ENCODE data around the gene SBF2. TPM values are rescaled to one million over a fixed set of nuclear protein-coding genes. Genes with fewer than 3 reads are reported as not detected.
"Not testable (repeated sequence)": the region's sequence is repeated elsewhere in the genome, so short reads cannot be mapped to it uniquely, and the experiment has no call there.

Gene SBF2
- total RNA-seq, 2 donors from 2014 or later = 22.8 to 23.9 TPM

DNA sequence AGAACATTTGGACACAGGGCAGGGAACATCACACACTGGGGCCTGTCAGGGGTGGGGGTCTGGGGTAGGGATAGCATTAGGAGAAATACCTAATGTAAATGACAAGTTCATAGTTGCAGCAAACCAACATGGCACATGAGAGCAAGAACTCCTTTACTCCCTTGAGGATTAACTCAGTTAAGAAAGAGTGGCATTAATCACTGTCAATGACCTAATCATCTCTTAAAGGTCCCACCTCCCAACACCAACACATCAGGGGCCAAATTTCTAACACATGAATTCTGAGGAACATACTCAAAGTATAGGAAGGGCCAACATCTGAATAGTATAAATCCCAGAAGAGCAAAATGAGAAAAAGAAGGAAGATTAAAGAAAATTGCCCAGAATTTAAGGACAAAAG lies 357.3 kb downstream of the SBF2 start:
- Histone ChIP-seq H3K36me3 (no peaks in the 10 kb centered on the region), H3K4me3 (no peak overlapping the region), H3K4me1 (no peaks in the 10 kb centered on the region), H3K27ac (no peak overlapping the region), H3K27me3 (no peaks in the 10 kb centered on the region), H3K9me3 (no peaks in the 10 kb centered on the region)
- no peak for TF ChIP-seq CTCF (IDR thresholded peaks at IDR 0.05)
- DNase-seq (ENCODE audit: low spot score) = no peak

DNA sequence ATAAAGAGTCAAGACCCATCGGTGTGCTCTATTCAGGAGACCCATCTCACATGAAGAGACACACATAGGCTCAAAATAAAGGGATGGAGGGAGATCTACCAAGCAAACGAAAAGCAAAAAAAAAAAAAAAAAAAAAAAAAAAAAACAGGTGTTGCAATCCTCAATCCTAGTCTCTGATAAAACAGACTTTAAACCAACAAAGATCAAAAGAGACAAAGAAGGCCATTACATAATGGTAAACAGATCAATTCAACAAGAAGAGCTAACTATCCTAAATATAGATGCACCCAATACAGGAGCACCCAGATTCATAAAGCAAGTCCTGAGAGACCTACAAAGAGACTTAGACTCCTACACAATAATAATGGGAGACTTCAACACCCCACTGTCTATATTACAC lies 361.2 kb downstream of the SBF2 start:
- not testable (repeated sequence) for H3K36me3 ChIP-seq; H3K9me3 ChIP-seq; DNase-seq (ENCODE audit: low spot score); H3K27me3 ChIP-seq; H3K4me1 ChIP-seq; H3K4me3 ChIP-seq; H3K27ac ChIP-seq

GRCh38 chr11:9930562-9931331 lies 363.3 kb downstream of the SBF2 start:
- not testable (repeated sequence) for H3K36me3 ChIP-seq; H3K4me3 ChIP-seq; H3K9me3 ChIP-seq; H3K27me3 ChIP-seq; H3K4me1 ChIP-seq; DNase-seq (ENCODE audit: low spot score); H3K27ac ChIP-seq

DNA sequence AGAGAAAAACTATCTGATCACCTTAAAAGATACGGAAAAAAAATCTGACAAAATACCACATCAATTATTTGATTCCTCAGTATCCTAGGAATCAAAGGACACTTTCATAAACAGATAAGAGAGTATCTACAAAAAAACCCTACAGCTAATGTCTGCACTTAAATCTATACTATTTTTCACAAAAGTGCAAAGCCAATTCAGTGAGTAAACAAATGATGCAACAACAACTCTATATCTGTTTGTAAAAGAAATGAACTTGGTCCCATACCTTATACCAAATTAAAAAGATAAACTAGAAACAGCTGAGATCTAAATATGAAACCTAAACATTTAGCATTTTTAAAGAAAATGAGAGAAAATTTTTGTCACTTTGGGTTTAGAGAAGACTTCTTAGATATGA lies 366.3 kb downstream of the SBF2 start:
- no peak overlapping the region for H3K4me3 ChIP-seq
- H3K27me3 ChIP-seq = no peaks in the 10 kb centered on the region
- no peaks in the 10 kb centered on the region for H3K36me3 ChIP-seq
- no peaks in the 10 kb centered on the region for H3K4me1 ChIP-seq
- no peak for TF ChIP-seq CTCF (IDR thresholded peaks at IDR 0.05)
- DNase-seq (ENCODE audit: low spot score) = no peak
- H3K27ac ChIP-seq = no peak overlapping the region
- no peaks in the 10 kb centered on the region for H3K9me3 ChIP-seq

- Histone ChIP-seq H3K4me1 (no peaks in the 10 kb centered on the region), H3K27ac (no peak overlapping the region), H3K36me3 (no peaks in the 10 kb centered on the region), H3K9me3 (no peaks in the 10 kb centered on the region), H3K27me3 (no peaks in the 10 kb centered on the region), H3K4me3 (no peak overlapping the region)
- TF ChIP-seq CTCF (IDR thresholded peaks at IDR 0.05) = no peak
- DNase-seq (ENCODE audit: low spot score) = no peak
Observed at GRCh38 chr11:9923280-9923679, 370.7 kb downstream of the SBF2 start.

- no peak overlapping the region for H3K27ac ChIP-seq
- no peak for TF ChIP-seq CTCF (IDR thresholded peaks at IDR 0.05)
- no peak for DNase-seq (ENCODE audit: low spot score)
- no peak overlapping the region for H3K4me3 ChIP-seq
- no peaks in the 10 kb centered on the region for H3K27me3 ChIP-seq
- no peaks in the 10 kb centered on the region for H3K9me3 ChIP-seq
- H3K36me3 ChIP-seq = no peaks in the 10 kb centered on the region
- H3K4me1 ChIP-seq = no peaks in the 10 kb centered on the region
Observed at GRCh38 chr11:9922806-9923205, 371.2 kb downstream of the SBF2 start.

DNA sequence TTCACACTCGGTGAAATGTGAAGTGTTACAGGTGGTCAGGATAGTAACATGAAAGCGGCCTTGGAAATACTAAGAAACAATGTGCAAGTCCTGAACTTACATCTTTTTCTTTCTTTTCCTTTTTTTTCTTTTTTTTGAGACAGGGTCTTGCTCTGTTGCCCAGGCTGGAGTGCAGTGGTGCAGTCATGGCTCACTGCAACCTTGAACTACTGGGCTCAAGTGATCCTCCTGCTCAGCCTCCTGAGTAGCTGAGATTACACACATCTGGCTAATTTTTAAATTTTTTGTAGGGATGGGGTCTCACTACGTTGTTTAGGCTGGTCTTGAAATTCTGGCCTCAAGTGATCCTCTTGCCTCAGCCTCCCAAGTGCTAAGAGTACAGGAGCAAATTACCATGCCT lies 377.5 kb downstream of the SBF2 start:
- no peaks in the 10 kb centered on the region for H3K4me1 ChIP-seq
- no peak overlapping the region for H3K4me3 ChIP-seq
- no peak overlapping the region for H3K27ac ChIP-seq
- no peak for TF ChIP-seq CTCF (IDR thresholded peaks at IDR 0.05)
- no peaks in the 10 kb centered on the region for H3K9me3 ChIP-seq
- no peaks in the 10 kb centered on the region for H3K36me3 ChIP-seq
- DNase-seq (ENCODE audit: low spot score) = no peak
- H3K27me3 ChIP-seq = no peaks in the 10 kb centered on the region
